C4-2B (cell line): ENCODE data around the gene MAD2L1BP.

Experiments
- H3K27ac ChIP-seq: fragments of 450-650 bp; 2 replicates; pipeline ENCODE4 v1.5.1; 2017
- ZFX ChIP-seq: fragments of 450-650 bp; IDR thresholded peaks from 2 replicates; pipeline ENCODE4 v1.6.1; 2017
- TF ChIP-seq, protein P1 (sequence below): fragments of 450-650 bp; conservative IDR thresholded peaks from 2 replicates; pipeline ENCODE4 v1.5.1; 2017; ENCODE audit warnings: mild to moderate bottlenecking

The MAD2L1BP gene

DNA sequence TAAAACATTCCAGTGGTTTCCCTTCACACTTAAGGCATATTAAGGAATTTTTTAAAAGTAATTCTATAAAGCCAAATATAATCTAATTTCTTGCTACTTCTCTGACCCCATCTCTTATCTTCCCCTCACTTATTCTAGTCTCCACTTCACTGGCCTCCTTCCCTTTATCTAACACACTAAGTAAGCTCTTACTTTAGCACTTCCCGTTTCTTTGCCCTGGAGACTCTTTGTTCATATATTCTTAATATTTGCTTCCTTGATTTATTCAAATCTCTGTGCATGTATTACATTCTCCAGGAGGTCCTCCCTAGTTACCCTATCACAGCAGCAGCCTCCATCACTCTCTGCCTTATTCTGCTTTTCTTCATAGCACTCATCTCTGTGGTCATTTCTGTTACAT is 26.8 kb upstream of the MAD2L1BP start:
- TF ChIP-seq, protein P1, sequence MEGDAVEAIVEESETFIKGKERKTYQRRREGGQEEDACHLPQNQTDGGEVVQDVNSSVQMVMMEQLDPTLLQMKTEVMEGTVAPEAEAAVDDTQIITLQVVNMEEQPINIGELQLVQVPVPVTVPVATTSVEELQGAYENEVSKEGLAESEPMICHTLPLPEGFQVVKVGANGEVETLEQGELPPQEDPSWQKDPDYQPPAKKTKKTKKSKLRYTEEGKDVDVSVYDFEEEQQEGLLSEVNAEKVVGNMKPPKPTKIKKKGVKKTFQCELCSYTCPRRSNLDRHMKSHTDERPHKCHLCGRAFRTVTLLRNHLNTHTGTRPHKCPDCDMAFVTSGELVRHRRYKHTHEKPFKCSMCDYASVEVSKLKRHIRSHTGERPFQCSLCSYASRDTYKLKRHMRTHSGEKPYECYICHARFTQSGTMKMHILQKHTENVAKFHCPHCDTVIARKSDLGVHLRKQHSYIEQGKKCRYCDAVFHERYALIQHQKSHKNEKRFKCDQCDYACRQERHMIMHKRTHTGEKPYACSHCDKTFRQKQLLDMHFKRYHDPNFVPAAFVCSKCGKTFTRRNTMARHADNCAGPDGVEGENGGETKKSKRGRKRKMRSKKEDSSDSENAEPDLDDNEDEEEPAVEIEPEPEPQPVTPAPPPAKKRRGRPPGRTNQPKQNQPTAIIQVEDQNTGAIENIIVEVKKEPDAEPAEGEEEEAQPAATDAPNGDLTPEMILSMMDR: no peak
- no peak for TF ChIP-seq ZFX
- no peak overlapping the region for H3K27ac ChIP-seq

DNA sequence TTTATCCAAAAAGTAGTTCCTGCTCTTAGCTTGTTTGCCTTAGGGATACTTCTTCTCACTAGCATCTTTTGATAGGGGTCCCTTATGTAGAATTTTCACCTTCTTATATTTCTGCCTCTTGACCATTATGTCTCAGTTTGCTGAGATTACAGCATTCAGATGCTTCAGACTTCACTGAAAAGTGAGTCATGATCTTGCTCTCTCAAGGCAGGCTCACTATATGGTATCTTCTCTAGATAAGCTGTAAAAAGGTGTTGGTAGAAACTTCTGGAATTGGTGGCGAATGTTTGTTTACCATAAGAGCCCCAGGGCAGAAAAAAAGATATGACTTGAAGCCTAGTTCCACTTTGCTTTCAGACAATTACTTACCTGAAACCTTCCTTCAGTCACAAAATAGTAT is 26.2 kb upstream of the MAD2L1BP start:
- no peak overlapping the region for H3K27ac ChIP-seq
- TF ChIP-seq, protein P1: no peak
- no peak for TF ChIP-seq ZFX

DNA sequence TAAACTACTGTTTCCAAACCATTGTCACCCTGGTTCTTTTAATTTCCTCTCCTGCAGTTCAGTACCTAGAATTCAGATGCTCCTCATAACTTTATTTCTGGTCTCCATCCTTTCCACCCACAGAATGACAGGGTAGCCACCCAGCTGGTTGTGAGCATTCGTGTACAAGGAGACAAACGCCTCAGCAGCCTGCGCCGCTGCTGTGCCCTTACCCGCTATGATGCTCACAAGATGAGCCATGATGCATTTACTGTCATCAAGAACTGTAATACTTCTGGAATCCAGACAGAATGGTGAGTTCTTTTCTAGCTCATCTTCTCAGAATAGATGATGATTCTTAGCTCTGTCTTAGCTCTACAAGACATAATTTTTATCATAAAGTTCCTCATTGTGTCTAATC is 25.2 kb upstream of the MAD2L1BP start:
- no peak overlapping the region for H3K27ac ChIP-seq
- TF ChIP-seq, protein P1: no peak
- no peak for TF ChIP-seq ZFX

DNA sequence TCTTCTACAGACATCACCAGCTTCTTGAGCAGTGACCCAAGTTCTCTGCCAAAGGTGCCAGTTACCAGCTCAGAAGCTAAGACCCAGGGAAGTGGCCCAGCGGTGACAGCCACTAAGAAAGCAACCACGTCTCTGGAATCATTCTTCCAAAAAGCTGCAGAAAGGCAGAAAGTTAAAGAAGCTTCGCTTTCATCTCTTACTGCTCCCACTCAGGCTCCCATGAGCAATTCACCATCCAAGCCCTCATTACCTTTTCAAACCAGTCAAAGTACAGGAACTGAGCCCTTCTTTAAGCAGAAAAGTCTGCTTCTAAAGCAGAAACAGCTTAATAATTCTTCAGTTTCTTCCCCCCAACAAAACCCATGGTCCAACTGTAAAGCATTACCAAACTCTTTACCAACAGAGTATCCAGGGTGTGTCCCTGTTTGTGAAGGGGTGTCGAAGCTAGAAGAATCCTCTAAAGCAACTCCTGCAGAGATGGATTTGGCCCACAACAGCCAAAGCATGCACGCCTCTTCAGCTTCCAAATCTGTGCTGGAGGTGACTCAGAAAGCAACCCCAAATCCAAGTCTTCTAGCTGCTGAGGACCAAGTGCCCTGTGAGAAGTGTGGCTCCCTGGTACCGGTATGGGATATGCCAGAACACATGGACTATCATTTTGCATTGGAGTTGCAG is 21.8 kb upstream of the MAD2L1BP start:
- TF ChIP-seq, protein P1: no peak
- TF ChIP-seq ZFX: no peak
- H3K27ac ChIP-seq: no peak overlapping the region

DNA sequence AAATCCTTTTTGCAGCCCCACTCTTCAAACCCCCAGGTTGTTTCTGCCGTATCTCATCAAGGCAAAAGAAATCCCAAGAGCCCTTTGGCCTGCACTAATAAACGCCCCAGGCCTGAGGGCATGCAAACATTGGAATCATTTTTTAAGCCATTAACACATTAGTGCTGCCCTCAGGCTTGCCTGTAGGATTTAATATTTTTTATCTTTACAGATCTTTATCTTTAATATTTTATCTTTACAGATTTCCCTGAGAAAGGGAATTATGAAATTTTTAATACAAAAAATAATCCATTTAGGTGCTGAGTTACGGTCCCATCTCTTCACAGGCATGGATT is 21.3 kb upstream of the MAD2L1BP start:
- H3K27ac ChIP-seq: no peak overlapping the region
- no peak for TF ChIP-seq ZFX
- TF ChIP-seq, protein P1: no peak

DNA sequence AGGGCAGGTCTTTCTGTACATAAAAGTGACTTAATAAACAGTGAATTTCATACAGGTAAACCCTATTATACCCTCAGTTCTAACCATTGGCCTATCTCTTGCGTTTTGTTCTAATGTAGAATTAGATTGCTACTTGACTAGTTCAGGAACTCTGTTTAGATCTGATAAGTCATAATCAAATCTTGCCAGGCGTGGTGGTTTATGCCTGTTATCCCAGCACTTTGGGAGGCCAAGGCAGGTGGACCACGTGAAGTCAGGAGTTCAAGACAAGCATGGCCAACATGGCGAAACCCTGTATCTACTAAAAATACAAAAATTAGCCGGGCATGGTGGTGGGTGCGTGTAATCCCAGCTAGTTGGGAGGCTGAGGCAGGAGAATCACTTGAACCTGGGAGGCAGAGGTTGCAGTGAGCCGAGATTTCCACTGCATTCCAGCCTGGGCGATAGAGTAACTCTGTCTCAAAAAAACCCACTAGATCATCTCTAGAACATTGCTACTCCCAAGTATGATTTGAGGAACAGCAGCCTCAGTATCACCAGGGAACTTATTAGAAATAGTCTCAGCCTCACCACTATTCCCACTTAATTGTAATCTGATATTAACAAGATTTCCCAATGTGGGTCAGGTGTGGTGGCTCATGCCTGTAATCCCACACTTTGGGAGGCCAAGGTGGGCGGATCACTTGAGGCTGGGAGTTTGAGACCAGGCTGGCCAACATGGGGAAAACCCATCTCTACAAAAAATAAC is 18.7 kb upstream of the MAD2L1BP start:
- H3K27ac ChIP-seq: no peak overlapping the region
- no peak for TF ChIP-seq ZFX
- TF ChIP-seq, protein P1: no peak

DNA sequence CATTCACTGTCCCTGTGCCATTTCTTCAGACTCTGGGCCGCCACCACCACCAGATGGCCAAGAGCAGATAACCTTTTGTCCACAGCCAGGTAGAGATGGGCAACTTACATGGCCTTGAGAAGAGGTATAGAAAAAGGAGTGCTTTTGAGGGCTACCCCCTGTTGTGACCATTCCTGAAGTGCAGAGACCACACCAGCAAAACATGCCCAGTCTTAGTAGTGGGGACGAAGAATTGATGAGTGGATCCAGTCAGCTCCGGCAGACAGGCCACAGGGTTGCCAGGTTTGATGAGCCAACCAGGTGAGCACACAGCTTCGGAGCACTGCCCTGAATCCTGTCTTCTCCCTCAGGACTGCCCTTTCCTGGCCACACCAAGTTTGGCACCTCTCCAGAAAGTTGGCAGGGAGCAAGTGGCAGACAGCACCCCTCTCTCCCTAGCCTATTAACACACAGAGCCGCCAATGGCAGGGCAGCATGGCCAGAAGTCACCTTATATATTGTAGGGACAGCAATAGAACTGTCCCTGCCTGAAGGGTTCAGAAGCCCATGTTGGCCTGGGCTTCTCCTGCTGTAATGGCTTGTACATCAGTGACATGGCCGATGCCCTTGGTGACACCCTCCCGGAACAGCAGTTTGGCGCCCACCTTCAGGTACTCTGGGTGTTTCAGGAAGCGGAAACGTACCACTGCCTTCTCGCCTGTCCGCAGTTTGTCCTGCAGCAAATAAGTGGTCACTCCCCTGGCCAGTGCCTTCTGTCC is 14.4 kb upstream of the MAD2L1BP start:
- TF ChIP-seq ZFX: no peak
- TF ChIP-seq, protein P1: no peak
- H3K27ac ChIP-seq: no peak overlapping the region
